DND-41 (cell line): Measurements from ENCODE around the gene PRKAR1B.

ENCODE experiments used
- EZH2 ChIP-seq: IDR thresholded peaks from 3 replicates; pipeline ENCODE4 v1.6.1; 2012; ENCODE audit warnings: borderline replicate concordance, low read depth, mild to moderate bottlenecking, moderate library complexity, low read length, inconsistent platforms; ENCODE audit not compliant: severe bottlenecking
- TF ChIP-seq, protein P1 (sequence below): IDR thresholded peaks from 2 replicates; pipeline ENCODE4 v1.5.1; 2012; ENCODE audit warnings: borderline replicate concordance, low read length, moderate library complexity, mild to moderate bottlenecking; ENCODE audit not compliant: poor library complexity, severe bottlenecking; ENCODE audit errors: extremely low read depth

GRCh38 chr7:594212-594913 is 132.7 kb downstream of the PRKAR1B start:
- TF ChIP-seq, protein P1, sequence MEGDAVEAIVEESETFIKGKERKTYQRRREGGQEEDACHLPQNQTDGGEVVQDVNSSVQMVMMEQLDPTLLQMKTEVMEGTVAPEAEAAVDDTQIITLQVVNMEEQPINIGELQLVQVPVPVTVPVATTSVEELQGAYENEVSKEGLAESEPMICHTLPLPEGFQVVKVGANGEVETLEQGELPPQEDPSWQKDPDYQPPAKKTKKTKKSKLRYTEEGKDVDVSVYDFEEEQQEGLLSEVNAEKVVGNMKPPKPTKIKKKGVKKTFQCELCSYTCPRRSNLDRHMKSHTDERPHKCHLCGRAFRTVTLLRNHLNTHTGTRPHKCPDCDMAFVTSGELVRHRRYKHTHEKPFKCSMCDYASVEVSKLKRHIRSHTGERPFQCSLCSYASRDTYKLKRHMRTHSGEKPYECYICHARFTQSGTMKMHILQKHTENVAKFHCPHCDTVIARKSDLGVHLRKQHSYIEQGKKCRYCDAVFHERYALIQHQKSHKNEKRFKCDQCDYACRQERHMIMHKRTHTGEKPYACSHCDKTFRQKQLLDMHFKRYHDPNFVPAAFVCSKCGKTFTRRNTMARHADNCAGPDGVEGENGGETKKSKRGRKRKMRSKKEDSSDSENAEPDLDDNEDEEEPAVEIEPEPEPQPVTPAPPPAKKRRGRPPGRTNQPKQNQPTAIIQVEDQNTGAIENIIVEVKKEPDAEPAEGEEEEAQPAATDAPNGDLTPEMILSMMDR: no peak
- TF ChIP-seq EZH2: no peak
